ENCODE measurements around the gene SDK1.

DNA sequence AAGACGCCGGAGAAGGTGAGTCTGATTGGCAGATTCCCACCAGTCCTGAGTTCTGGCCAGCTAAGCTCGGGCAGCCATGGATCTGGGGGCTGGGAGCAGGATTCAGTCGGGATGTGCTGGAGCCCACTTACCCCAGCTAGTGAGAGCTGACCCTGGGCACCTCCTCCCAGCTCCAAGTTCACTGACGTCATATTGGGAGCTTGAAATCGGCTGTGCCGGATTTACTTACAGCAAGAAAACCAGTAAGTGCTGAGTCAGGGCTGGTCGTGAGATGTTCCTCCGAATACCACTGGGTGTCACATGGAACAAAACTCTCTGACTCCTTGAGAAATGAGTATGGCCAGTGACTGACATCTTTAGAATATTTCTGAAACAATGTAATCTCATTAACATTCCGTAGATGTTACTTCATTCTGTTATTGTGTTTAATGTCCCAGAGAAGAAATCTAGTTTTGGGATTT lies 621.2 kb downstream of the SDK1 start:
- TF ChIP-seq CTCF (IDR thresholded peaks at IDR 0.05; ENCODE audit: borderline replicate concordance, extremely low read depth, low read length, poor library complexity, severe bottlenecking) = peak; percentile 29
- TF ChIP-seq EZH2 (IDR thresholded peaks at IDR 0.05; ENCODE audit: borderline replicate concordance, low read depth, low read length, severe bottlenecking) = no peak
